ENCODE results near the gene PLCB1.

PLCB1 gene

GRCh38 chr20:8473459-8473858 is 341.4 kb downstream of the PLCB1 start:
- TF ChIP-seq, protein P1, sequence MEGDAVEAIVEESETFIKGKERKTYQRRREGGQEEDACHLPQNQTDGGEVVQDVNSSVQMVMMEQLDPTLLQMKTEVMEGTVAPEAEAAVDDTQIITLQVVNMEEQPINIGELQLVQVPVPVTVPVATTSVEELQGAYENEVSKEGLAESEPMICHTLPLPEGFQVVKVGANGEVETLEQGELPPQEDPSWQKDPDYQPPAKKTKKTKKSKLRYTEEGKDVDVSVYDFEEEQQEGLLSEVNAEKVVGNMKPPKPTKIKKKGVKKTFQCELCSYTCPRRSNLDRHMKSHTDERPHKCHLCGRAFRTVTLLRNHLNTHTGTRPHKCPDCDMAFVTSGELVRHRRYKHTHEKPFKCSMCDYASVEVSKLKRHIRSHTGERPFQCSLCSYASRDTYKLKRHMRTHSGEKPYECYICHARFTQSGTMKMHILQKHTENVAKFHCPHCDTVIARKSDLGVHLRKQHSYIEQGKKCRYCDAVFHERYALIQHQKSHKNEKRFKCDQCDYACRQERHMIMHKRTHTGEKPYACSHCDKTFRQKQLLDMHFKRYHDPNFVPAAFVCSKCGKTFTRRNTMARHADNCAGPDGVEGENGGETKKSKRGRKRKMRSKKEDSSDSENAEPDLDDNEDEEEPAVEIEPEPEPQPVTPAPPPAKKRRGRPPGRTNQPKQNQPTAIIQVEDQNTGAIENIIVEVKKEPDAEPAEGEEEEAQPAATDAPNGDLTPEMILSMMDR (IDR thresholded peaks at IDR 0.05), result no peak

GRCh38 chr20:8474027-8474668 is 342.1 kb downstream of the PLCB1 start:
- TF ChIP-seq, protein P1 (IDR thresholded peaks at IDR 0.05), result no peak

DNA sequence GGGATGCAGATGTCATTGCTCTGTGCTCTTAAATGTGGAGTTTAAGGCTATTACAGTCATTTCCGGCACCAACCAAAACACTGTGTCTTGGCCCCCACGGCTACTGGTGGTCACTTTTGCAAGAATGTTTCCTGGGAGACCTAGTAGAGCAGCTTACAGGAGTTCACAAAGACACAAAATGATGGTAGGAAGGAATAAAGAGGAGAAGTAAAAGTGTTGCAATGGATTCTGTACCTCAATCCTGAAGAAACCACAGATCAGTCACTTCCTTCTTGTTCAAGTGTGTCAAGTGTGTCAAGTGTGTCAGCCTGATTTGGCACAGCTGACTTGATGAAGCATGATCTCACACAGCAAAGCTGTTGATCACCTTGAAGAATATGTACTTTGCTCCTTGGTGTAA is 344.0 kb downstream of the PLCB1 start:
- TF ChIP-seq, protein P1 (IDR thresholded peaks at IDR 0.05), result no peak

DNA sequence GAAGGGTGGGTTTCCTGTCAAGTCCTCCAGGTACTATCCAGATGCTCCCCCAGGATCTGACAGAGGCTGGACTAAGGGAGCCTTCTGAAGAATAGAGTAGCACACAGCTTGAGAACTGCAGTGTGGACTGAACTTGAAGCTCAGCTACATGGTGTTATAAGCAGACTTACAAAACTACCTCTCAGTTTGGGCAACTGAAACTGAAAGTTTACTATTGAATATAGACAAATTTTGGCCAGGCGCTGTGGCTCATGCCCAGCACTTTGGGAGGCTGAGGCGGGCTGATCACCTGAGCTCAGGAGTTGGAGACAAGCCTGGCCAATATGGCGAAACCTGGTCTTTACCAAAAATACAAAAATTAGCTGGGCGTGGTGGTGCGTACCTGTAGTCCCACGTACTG is 348.5 kb downstream of the PLCB1 start:
- TF ChIP-seq, protein P1 (IDR thresholded peaks at IDR 0.05), result no peak

- TF ChIP-seq, protein P1 (IDR thresholded peaks at IDR 0.05), result no peak
Measured at GRCh38 chr20:8487696-8488095, 355.6 kb downstream of the PLCB1 start.

DNA sequence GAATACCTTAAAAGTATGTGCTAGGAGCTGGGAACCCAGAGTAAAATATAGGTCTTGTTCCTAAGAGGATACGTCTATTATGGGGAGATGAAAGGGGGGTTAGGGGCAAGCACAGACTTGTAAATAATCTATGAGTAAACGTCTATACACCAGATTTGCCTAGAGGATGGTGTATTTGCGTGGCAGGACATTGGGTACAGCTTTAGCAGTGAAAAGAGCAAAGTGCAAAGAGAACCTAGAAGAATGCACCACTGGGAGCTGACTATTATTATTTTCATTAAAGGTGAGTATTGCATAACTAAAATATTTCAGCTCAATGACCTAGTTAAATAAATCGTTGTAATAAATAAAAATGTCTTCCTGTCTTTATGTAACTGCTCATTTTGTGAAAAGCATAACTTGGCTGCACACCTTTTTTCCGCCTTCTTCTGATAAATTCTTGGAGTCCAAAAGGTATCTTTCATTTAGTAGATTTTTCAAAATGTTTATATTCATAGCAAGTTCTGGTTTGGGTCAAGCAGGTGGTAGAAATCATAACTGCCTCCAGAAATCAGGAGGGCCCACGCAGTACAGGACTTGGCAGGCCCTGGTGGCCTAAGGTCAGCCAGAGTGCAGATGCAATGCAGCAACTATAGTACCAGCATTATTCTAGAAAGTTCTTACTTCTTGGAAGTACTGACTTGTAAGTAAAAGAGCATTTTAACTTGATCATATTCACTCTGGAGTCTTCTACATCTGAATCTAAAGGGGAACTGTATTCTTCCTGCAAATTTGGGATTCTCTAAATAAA is 357.2 kb downstream of the PLCB1 start:
- TF ChIP-seq, protein P1 (IDR thresholded peaks at IDR 0.05), result no peak

GRCh38 chr20:8490076-8490830 is 358.2 kb downstream of the PLCB1 start:
- TF ChIP-seq, protein P1 (IDR thresholded peaks at IDR 0.05), result no peak

Data from LNCAP (cell line).